Brain microvascular endothelial cell (primary cell): ENCODE measurements around the gene KCNJ13.

Source experiments
- DNase-seq: peaks from one replicate; pipeline ENCODE4 v3.0.0-alpha.2; 2020
- H3K27ac ChIP-seq: fragments of 250-450 bp; sonication (Bioruptor Pico); 2 replicates; pipeline ENCODE4 v1.5.1; 2020; ENCODE audit warnings: mild to moderate bottlenecking, moderate library complexity
- H3K27me3 ChIP-seq: fragments of 250-450 bp; sonication (Bioruptor Pico); replicated peaks from 2 replicates; pipeline ENCODE4 v1.5.1; 2020; ENCODE audit warnings: mild to moderate bottlenecking
- H3K36me3 ChIP-seq: fragments of 250-450 bp; sonication (Bioruptor Pico); replicated peaks from 2 replicates; pipeline ENCODE4 v1.5.1; 2020; ENCODE audit warnings: mild to moderate bottlenecking
- H3K4me3 ChIP-seq: 2 replicates; pipeline ENCODE4 v1.5.1; 2011; ENCODE audit warnings: low read depth, mild to moderate bottlenecking, control low read depth, low read length, moderate library complexity
- in situ Hi-C: cut with HindIII; loops from 2 replicates; pipeline ENCODE4 v1.10.0; 2017; ENCODE audit warnings: low sequenced_read_pairs, low pct_ligation_motif_present
- TF ChIP-seq, protein P1 (sequence below): IDR thresholded peaks from 2 replicates; pipeline ENCODE4 v1.5.1; 2011; ENCODE audit warnings: low read depth, mild to moderate bottlenecking, moderate library complexity, low read length, control low read depth, inconsistent platforms; ENCODE audit errors: missing control alignments

KCNJ13 gene

DNA sequence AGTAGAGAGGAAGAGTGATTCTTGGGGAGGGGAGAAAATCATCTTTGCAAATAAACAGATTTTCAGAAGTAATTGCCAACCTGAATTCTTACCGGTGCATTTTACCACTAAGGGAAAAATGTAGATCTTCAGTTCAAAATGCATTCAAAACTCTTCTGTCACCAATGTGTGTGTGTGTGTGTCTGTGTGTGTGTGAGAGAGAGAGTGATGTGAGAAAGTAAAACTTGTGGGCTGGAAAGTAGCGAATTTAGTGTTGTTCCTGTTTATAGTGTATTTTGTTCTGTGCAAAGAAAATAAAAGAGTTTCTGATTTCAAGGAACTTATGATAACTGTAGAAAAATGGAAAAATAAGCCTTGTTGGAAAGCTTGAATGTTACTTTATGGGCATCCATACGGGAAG is 27.0 kb downstream of the KCNJ13 start:
- peaks cover 42% of the 10 kb centered on the region for H3K36me3 ChIP-seq

DNA sequence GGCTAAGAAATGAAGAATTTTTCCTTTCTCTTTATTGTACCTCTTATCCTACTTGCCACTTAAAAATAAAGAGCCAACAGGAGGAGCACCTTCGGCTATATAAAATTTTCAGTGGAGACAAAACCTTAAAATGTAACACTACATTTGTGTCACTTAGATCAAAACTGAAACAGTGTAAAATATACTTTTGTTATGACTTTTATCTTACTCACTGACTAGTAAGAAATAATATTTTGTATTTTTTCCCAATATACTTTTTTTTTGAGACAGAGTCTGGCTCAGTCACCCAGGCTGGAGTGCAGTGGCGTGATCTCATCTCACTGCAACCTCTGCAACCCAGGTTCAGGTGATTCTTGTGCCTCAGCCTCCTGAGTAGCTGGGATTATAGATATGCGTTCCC is 28.3 kb downstream of the KCNJ13 start:
- Histone ChIP-seq H3K36me3 (peaks cover 40% of the 10 kb centered on the region), H3K27ac (no peak overlapping the region), H3K4me3 (no peak overlapping the region), H3K27me3 (no peaks in the 10 kb centered on the region)
- in situ Hi-C loops: no loop called here
- no peak for DNase-seq
- TF ChIP-seq, protein P1, sequence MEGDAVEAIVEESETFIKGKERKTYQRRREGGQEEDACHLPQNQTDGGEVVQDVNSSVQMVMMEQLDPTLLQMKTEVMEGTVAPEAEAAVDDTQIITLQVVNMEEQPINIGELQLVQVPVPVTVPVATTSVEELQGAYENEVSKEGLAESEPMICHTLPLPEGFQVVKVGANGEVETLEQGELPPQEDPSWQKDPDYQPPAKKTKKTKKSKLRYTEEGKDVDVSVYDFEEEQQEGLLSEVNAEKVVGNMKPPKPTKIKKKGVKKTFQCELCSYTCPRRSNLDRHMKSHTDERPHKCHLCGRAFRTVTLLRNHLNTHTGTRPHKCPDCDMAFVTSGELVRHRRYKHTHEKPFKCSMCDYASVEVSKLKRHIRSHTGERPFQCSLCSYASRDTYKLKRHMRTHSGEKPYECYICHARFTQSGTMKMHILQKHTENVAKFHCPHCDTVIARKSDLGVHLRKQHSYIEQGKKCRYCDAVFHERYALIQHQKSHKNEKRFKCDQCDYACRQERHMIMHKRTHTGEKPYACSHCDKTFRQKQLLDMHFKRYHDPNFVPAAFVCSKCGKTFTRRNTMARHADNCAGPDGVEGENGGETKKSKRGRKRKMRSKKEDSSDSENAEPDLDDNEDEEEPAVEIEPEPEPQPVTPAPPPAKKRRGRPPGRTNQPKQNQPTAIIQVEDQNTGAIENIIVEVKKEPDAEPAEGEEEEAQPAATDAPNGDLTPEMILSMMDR: no peak

More for the DNA sequence above, 27.0 kb downstream of the KCNJ13 start:
- H3K4me3 ChIP-seq: no peak overlapping the region
- in situ Hi-C loops: no loop called here
- TF ChIP-seq, protein P1: no peak
- no peak for DNase-seq
- H3K27ac ChIP-seq: no peak overlapping the region
- no peaks in the 10 kb centered on the region for H3K27me3 ChIP-seq

DNA sequence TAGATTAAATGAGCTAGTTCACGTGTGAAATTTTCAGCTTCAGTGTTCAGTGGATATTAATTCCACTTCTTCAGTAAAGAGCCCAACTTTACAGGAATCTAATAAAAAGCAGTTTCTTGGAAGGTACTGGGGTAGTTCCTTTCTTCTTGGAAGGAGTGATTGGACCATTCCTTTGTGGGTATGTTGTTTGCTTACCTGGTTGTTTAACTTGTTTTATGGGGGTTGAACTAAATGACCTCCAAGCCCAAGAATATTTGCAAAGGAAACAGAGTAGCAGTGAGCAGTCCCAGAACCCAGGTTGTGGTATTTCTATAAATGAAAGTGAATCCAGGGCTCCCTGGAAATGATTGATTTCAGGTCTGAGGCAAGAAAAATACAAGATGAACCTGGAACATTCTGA is 31.4 kb downstream of the KCNJ13 start:
- in situ Hi-C loops: no loop called here
- no peak for DNase-seq
- Histone ChIP-seq H3K27me3 (no peaks in the 10 kb centered on the region), H3K27ac (no peak overlapping the region), H3K4me3 (no peak overlapping the region), H3K36me3 (peaks cover 24% of the 10 kb centered on the region)
- TF ChIP-seq, protein P1: no peak

DNA sequence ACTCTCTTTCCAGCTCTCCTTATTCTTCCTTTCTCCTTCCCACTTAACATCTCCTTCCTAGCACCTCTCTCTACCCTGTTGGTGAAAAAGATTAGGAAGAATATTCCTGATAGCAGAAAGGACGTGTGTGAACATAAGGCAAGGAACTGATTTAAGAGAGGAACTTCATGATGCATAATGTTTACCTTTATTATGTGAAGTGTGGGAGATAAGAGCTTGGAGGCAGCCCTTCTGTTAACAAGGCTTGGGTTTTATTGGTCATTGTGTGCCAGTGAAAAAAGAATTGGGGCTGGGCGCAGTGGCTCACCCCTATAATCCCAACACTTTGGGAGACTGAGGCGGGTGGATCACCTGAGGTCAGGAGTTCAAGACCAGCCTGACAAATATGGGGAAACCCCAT is 34.4 kb downstream of the KCNJ13 start:
- Histone ChIP-seq H3K27me3 (no peaks in the 10 kb centered on the region), H3K4me3 (no peak overlapping the region), H3K36me3 (peaks cover 2% of the 10 kb centered on the region), H3K27ac (no peak overlapping the region)
- TF ChIP-seq, protein P1: no peak
- in situ Hi-C loops: no loop called here
- no peak for DNase-seq

DNA sequence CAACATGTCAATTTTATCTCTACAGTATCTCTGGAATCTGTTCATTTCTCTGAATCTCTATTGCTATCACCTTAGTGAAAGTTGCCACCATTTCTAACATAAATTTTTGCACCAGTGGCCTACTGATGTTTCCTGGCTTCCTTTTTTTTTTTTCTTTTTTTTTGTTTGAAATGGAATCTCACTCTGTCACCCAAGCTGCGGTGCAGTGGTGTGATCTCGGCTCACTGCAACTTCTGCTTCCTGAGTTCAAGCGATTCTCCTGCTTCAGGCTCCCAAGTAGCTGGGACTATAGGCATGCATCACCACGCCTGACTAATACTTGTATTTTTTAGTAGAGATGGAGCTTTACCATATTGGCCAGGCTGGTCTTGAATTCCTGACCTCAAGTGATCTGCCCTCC is 35.1 kb downstream of the KCNJ13 start:
- no peak overlapping the region for H3K27ac ChIP-seq
- TF ChIP-seq, protein P1: no peak
- DNase-seq: no peak
- no peaks in the 10 kb centered on the region for H3K27me3 ChIP-seq
- no peak overlapping the region for H3K4me3 ChIP-seq
- peaks cover 2% of the 10 kb centered on the region for H3K36me3 ChIP-seq
- in situ Hi-C loops: no loop called here

DNA sequence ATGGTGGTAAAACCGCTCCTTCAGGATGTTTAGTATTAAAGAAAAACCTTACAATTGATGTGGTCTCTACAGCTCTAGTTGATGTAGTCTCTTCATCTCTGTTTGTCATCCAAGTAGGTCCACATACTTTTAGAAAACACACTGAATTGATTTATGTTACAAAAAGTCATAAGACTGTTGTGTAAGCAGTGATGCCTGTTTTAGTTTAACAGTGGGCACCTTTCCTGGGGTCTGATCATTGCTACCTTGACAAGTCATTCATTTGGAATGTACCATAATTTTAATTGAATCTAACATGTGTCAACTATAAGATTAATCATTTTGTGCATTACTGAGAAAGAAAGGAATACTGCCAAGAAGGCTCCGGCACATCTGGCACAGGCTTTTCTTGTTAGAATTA is 44.9 kb downstream of the KCNJ13 start:
- H3K27ac ChIP-seq: no peak overlapping the region
- peaks cover 16% of the 10 kb centered on the region for H3K36me3 ChIP-seq
- in situ Hi-C loops: no loop called here
- DNase-seq: no peak
- no peak overlapping the region for H3K4me3 ChIP-seq
- TF ChIP-seq, protein P1: no peak
- H3K27me3 ChIP-seq: no peaks in the 10 kb centered on the region
